ENCODE data around the gene GEMIN7.

DNA sequence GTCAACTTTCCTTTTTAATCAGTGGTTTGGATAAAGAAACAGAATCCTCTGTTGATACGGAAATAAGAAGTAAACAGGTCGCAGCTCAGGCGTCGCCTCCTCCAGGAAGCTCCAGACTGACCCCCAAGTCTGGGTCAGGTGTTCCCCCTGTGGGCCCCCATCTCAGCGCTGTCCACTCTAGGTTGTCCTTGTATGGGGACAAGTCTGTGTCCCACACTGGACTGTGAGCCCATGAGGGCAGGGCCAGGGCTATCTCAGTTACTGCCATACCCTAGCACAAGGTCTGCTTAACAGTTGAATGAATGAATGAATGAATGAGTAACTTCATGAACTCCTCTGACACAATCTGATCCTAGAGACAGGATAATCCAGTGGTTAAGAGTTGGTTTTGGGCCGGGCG lies 32.7 kb upstream of the GEMIN7 start:
- TF ChIP-seq, protein P1, sequence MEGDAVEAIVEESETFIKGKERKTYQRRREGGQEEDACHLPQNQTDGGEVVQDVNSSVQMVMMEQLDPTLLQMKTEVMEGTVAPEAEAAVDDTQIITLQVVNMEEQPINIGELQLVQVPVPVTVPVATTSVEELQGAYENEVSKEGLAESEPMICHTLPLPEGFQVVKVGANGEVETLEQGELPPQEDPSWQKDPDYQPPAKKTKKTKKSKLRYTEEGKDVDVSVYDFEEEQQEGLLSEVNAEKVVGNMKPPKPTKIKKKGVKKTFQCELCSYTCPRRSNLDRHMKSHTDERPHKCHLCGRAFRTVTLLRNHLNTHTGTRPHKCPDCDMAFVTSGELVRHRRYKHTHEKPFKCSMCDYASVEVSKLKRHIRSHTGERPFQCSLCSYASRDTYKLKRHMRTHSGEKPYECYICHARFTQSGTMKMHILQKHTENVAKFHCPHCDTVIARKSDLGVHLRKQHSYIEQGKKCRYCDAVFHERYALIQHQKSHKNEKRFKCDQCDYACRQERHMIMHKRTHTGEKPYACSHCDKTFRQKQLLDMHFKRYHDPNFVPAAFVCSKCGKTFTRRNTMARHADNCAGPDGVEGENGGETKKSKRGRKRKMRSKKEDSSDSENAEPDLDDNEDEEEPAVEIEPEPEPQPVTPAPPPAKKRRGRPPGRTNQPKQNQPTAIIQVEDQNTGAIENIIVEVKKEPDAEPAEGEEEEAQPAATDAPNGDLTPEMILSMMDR (IDR thresholded peaks at IDR 0.05; ENCODE audit: insufficient read depth, low read length, poor library complexity, severe bottlenecking) = no peak
- no peak for TF ChIP-seq EZH2phosphoT487 (conservative IDR thresholded peaks at IDR 0.05; ENCODE audit: low read length)

Measured in SU-DHL-6 (cell line).